ENCODE measurements around the gene STRIT1. TPM values are rescaled to one million over a fixed set of nuclear protein-coding genes. Genes with fewer than 3 reads are reported as not detected.

The STRIT1 gene
- total and polyA plus RNA-seq, 7 experiments from 2014 or later: not detected

GRCh38 chr3:155316426-155316825, 22.9 kb upstream of the STRIT1 start:
- no peak for ATAC-seq
- no peak overlapping the region for H3K27ac Mint-ChIP-seq

GRCh38 chr3:155313916-155314315, 20.4 kb upstream of the STRIT1 start:
- Histone ChIP-seq H3K36me3 (ENCODE audit: control insufficient read depth in 2 of 3, insufficient read depth in 3 of 3, low read length in 3 of 3) (no peaks in the 10 kb centered on the region), H3K27ac (ENCODE audit: low read depth, low read length) (no peak overlapping the region), H3K9me3 (ENCODE audit: control insufficient read depth in 2 of 3, low read length in 3 of 3) (no peaks in the 10 kb centered on the region), H3K4me1 (ENCODE audit: control insufficient read depth in 2 of 2, insufficient read depth in 2 of 2, low read length in 2 of 2) (no peaks in the 10 kb centered on the region), H3K27me3 (ENCODE audit: control insufficient read depth in 2 of 2, insufficient read depth in 2 of 2, low read length in 2 of 2) (no peaks in the 10 kb centered on the region), H3K4me3 (ENCODE audit: low read length) (no peak overlapping the region)
- no peak for ATAC-seq
- ChIA-PET CTCF (no interaction called here), POLR2A (no interaction called here)
- Mint-ChIP-seq H3K9me3 (peaks cover 0 to 3% (median 0%) of the 10 kb centered on the region in 11 donors), H3K36me3 (no peaks in the 10 kb centered on the region), H3K27ac (no peak overlapping the region), H3K4me3 (no peak overlapping the region), H3K27me3 (no peaks in the 10 kb centered on the region), H3K4me1 (no peaks in the 10 kb centered on the region)
- DNase-seq: no peak
- intact Hi-C loops (cut with micrococcal nuclease): no loop called here

More at GRCh38 chr3:155316426-155316825, 22.9 kb upstream of the STRIT1 start:
- H3K4me1 Mint-ChIP-seq: no peaks in the 10 kb centered on the region
- intact Hi-C loops (cut with micrococcal nuclease): no loop called here
- Histone ChIP-seq H3K27me3 (ENCODE audit: control insufficient read depth in 2 of 2, insufficient read depth in 2 of 2, low read length in 2 of 2) (no peaks in the 10 kb centered on the region), H3K4me3 (ENCODE audit: low read length) (no peak overlapping the region), H3K4me1 (ENCODE audit: control insufficient read depth in 2 of 2, insufficient read depth in 2 of 2, low read length in 2 of 2) (no peaks in the 10 kb centered on the region), H3K36me3 (ENCODE audit: control insufficient read depth in 2 of 3, insufficient read depth in 3 of 3, low read length in 3 of 3) (no peaks in the 10 kb centered on the region), H3K9me3 (ENCODE audit: control insufficient read depth in 2 of 3, low read length in 3 of 3) (no peaks in the 10 kb centered on the region), H3K27ac (ENCODE audit: low read depth, low read length) (no peak overlapping the region)
- DNase-seq: no peak
- no peak overlapping the region for H3K4me3 Mint-ChIP-seq
- ChIA-PET CTCF (no interaction called here), POLR2A (no interaction called here)
- H3K36me3 Mint-ChIP-seq: no peaks in the 10 kb centered on the region
- H3K27me3 Mint-ChIP-seq: no peaks in the 10 kb centered on the region
- peaks cover 0 to 3% (median 0%) of the 10 kb centered on the region in 11 donors for H3K9me3 Mint-ChIP-seq

GRCh38 chr3:155313300-155313699, 19.8 kb upstream of the STRIT1 start:
- Mint-ChIP-seq H3K4me1 (no peaks in the 10 kb centered on the region), H3K27me3 (no peaks in the 10 kb centered on the region), H3K4me3 (no peak overlapping the region), H3K9me3 (no peaks in the 10 kb centered on the region), H3K36me3 (no peaks in the 10 kb centered on the region), H3K27ac (no peak overlapping the region)
- no peak overlapping the region for H3K4me3 ChIP-seq (ENCODE audit: low read length)
- no peak overlapping the region for H3K27ac ChIP-seq (ENCODE audit: low read depth, low read length)
- no peaks in the 10 kb centered on the region for H3K9me3 ChIP-seq (ENCODE audit: control insufficient read depth in 2 of 3, low read length in 3 of 3)
- H3K36me3 ChIP-seq (ENCODE audit: control insufficient read depth in 2 of 3, insufficient read depth in 3 of 3, low read length in 3 of 3): no peaks in the 10 kb centered on the region
- POLR2A ChIA-PET: no interaction called here
- DNase-seq (no peak), ATAC-seq (no peak)
- no peaks in the 10 kb centered on the region for H3K27me3 ChIP-seq (ENCODE audit: control insufficient read depth in 2 of 2, insufficient read depth in 2 of 2, low read length in 2 of 2)
- H3K4me1 ChIP-seq (ENCODE audit: control insufficient read depth in 2 of 2, insufficient read depth in 2 of 2, low read length in 2 of 2): no peaks in the 10 kb centered on the region
- intact Hi-C loops (cut with micrococcal nuclease): no loop called here
- CTCF ChIA-PET: no interaction called here

- Histone ChIP-seq H3K36me3 (ENCODE audit: control insufficient read depth in 2 of 3, insufficient read depth in 3 of 3, low read length in 3 of 3) (no peaks in the 10 kb centered on the region), H3K9me3 (ENCODE audit: control insufficient read depth in 2 of 3, low read length in 3 of 3) (no peaks in the 10 kb centered on the region), H3K4me1 (ENCODE audit: control insufficient read depth in 2 of 2, insufficient read depth in 2 of 2, low read length in 2 of 2) (no peaks in the 10 kb centered on the region), H3K4me3 (ENCODE audit: low read length) (no peak overlapping the region), H3K27me3 (ENCODE audit: control insufficient read depth in 2 of 2, insufficient read depth in 2 of 2, low read length in 2 of 2) (no peaks in the 10 kb centered on the region), H3K27ac (ENCODE audit: low read depth, low read length) (no peak overlapping the region)
- H3K4me3 Mint-ChIP-seq: no peak overlapping the region
- H3K27ac Mint-ChIP-seq: no peak overlapping the region
- POLR2A ChIA-PET: no interaction called here
- CTCF ChIA-PET: no interaction called here
- no peak for DNase-seq
- H3K27me3 Mint-ChIP-seq: no peaks in the 10 kb centered on the region
- no peaks in the 10 kb centered on the region for H3K9me3 Mint-ChIP-seq
- no peaks in the 10 kb centered on the region for H3K4me1 Mint-ChIP-seq
- intact Hi-C loops (cut with micrococcal nuclease): no loop called here
- no peaks in the 10 kb centered on the region for H3K36me3 Mint-ChIP-seq
- no peak for ATAC-seq
Observed at GRCh38 chr3:155312781-155313180, 19.3 kb upstream of the STRIT1 start.

GRCh38 chr3:155309581-155309980, 16.1 kb upstream of the STRIT1 start:
- H3K27ac Mint-ChIP-seq: no peak overlapping the region
- no peak for DNase-seq
- ChIA-PET POLR2A (no interaction called here), CTCF (no interaction called here)
- Histone ChIP-seq H3K9me3 (ENCODE audit: control insufficient read depth in 2 of 3, low read length in 3 of 3) (no peaks in the 10 kb centered on the region), H3K36me3 (ENCODE audit: control insufficient read depth in 2 of 3, insufficient read depth in 3 of 3, low read length in 3 of 3) (no peaks in the 10 kb centered on the region), H3K4me3 (ENCODE audit: low read length) (no peak overlapping the region), H3K27me3 (ENCODE audit: control insufficient read depth in 2 of 2, insufficient read depth in 2 of 2, low read length in 2 of 2) (no peaks in the 10 kb centered on the region), H3K27ac (ENCODE audit: low read depth, low read length) (no peak overlapping the region), H3K4me1 (ENCODE audit: control insufficient read depth in 2 of 2, insufficient read depth in 2 of 2, low read length in 2 of 2) (no peaks in the 10 kb centered on the region)
- intact Hi-C loops (cut with micrococcal nuclease): no loop called here
- ATAC-seq: no peak
- H3K36me3 Mint-ChIP-seq: no peaks in the 10 kb centered on the region
- H3K4me1 Mint-ChIP-seq: no peaks in the 10 kb centered on the region
- H3K9me3 Mint-ChIP-seq: no peaks in the 10 kb centered on the region
- no peaks in the 10 kb centered on the region for H3K27me3 Mint-ChIP-seq
- H3K4me3 Mint-ChIP-seq: no peak overlapping the region

GRCh38 chr3:155308831-155309230, 15.3 kb upstream of the STRIT1 start:
- no peaks in the 10 kb centered on the region for H3K27me3 ChIP-seq (ENCODE audit: control insufficient read depth in 2 of 2, insufficient read depth in 2 of 2, low read length in 2 of 2)
- H3K4me1 Mint-ChIP-seq: no peaks in the 10 kb centered on the region
- no peaks in the 10 kb centered on the region for H3K36me3 ChIP-seq (ENCODE audit: control insufficient read depth in 2 of 3, insufficient read depth in 3 of 3, low read length in 3 of 3)
- ChIA-PET CTCF (no interaction called here), POLR2A (no interaction called here)
- H3K27me3 Mint-ChIP-seq: no peaks in the 10 kb centered on the region
- no peak overlapping the region for H3K4me3 Mint-ChIP-seq
- H3K36me3 Mint-ChIP-seq: no peaks in the 10 kb centered on the region
- no peaks in the 10 kb centered on the region for H3K9me3 ChIP-seq (ENCODE audit: control insufficient read depth in 2 of 3, low read length in 3 of 3)
- no peaks in the 10 kb centered on the region for H3K4me1 ChIP-seq (ENCODE audit: control insufficient read depth in 2 of 2, insufficient read depth in 2 of 2, low read length in 2 of 2)
- no peak for DNase-seq
- no peaks in the 10 kb centered on the region for H3K9me3 Mint-ChIP-seq
- peak overlapping the region in 1 of 9 donors; percentile 14 for H3K27ac Mint-ChIP-seq
- intact Hi-C loops (cut with micrococcal nuclease): no loop called here
- H3K27ac ChIP-seq (ENCODE audit: low read depth, low read length): no peak overlapping the region
- no peak for ATAC-seq
- no peak overlapping the region for H3K4me3 ChIP-seq (ENCODE audit: low read length)

GRCh38 chr3:155307183-155307582, 13.7 kb upstream of the STRIT1 start:
- ChIA-PET CTCF (no interaction called here), POLR2A (no interaction called here)
- intact Hi-C loops (cut with micrococcal nuclease): no loop called here
- Mint-ChIP-seq H3K36me3 (no peaks in the 10 kb centered on the region), H3K4me3 (no peak overlapping the region), H3K27me3 (no peaks in the 10 kb centered on the region), H3K27ac (no peak overlapping the region), H3K9me3 (no peaks in the 10 kb centered on the region), H3K4me1 (no peaks in the 10 kb centered on the region)
- H3K27me3 ChIP-seq (ENCODE audit: control insufficient read depth in 2 of 2, insufficient read depth in 2 of 2, low read length in 2 of 2): no peaks in the 10 kb centered on the region
- H3K27ac ChIP-seq (ENCODE audit: low read depth, low read length): no peak overlapping the region
- DNase-seq (no peak), ATAC-seq (no peak)
- H3K4me1 ChIP-seq (ENCODE audit: control insufficient read depth in 2 of 2, insufficient read depth in 2 of 2, low read length in 2 of 2): no peaks in the 10 kb centered on the region
- no peaks in the 10 kb centered on the region for H3K9me3 ChIP-seq (ENCODE audit: control insufficient read depth in 2 of 3, low read length in 3 of 3)
- H3K36me3 ChIP-seq (ENCODE audit: control insufficient read depth in 2 of 3, insufficient read depth in 3 of 3, low read length in 3 of 3): no peaks in the 10 kb centered on the region
- H3K4me3 ChIP-seq (ENCODE audit: low read length): no peak overlapping the region

Measured in naive thymus-derived CD4-positive, alpha-beta T cell (primary cell).